Upper lobe of left lung (tissue), 4 donors: ENCODE measurements around the gene NRIP3.

Experiments
- POLR2AphosphoS5 ChIP-seq, 2 donors: sonication (generic); formaldehyde crosslinking; IDR thresholded peaks; one replicate each; pipeline ENCODE4 v1.5.1; 2017; ENCODE audit warnings: antibody characterized with exemption in 2 of 2
- TF ChIP-seq, protein P1 (sequence below), 6 experiments: fragments of 450-650 bp in 4 of 6; fragments of 200-600 bp in 2 of 6; sonication (generic) in 2 of 6; IDR thresholded peaks; one replicate each; pipeline ENCODE4 v1.5.1; 2016 to 2019; ENCODE audit warnings: antibody characterized with exemption in 6 of 6

- TF ChIP-seq, protein P1, sequence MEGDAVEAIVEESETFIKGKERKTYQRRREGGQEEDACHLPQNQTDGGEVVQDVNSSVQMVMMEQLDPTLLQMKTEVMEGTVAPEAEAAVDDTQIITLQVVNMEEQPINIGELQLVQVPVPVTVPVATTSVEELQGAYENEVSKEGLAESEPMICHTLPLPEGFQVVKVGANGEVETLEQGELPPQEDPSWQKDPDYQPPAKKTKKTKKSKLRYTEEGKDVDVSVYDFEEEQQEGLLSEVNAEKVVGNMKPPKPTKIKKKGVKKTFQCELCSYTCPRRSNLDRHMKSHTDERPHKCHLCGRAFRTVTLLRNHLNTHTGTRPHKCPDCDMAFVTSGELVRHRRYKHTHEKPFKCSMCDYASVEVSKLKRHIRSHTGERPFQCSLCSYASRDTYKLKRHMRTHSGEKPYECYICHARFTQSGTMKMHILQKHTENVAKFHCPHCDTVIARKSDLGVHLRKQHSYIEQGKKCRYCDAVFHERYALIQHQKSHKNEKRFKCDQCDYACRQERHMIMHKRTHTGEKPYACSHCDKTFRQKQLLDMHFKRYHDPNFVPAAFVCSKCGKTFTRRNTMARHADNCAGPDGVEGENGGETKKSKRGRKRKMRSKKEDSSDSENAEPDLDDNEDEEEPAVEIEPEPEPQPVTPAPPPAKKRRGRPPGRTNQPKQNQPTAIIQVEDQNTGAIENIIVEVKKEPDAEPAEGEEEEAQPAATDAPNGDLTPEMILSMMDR (IDR thresholded peaks at IDR 0.05) = no peak
- no peak for TF ChIP-seq POLR2AphosphoS5 (IDR thresholded peaks at IDR 0.05)
Observed at GRCh38 chr11:9042488-9042887, 38.7 kb upstream of the NRIP3 start.
